ENCODE results near the gene KIRREL3.

- TF ChIP-seq, protein P1, sequence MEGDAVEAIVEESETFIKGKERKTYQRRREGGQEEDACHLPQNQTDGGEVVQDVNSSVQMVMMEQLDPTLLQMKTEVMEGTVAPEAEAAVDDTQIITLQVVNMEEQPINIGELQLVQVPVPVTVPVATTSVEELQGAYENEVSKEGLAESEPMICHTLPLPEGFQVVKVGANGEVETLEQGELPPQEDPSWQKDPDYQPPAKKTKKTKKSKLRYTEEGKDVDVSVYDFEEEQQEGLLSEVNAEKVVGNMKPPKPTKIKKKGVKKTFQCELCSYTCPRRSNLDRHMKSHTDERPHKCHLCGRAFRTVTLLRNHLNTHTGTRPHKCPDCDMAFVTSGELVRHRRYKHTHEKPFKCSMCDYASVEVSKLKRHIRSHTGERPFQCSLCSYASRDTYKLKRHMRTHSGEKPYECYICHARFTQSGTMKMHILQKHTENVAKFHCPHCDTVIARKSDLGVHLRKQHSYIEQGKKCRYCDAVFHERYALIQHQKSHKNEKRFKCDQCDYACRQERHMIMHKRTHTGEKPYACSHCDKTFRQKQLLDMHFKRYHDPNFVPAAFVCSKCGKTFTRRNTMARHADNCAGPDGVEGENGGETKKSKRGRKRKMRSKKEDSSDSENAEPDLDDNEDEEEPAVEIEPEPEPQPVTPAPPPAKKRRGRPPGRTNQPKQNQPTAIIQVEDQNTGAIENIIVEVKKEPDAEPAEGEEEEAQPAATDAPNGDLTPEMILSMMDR (IDR thresholded peaks at IDR 0.05) = no peak
- no peak for TF ChIP-seq POLR2A (IDR thresholded peaks at IDR 0.05)
Observed at GRCh38 chr11:126915430-126915829, 85.1 kb downstream of the KIRREL3 start.

All from testis (tissue), 2 donors.